Upper lobe of left lung (tissue), 6 donors: ENCODE results near the gene FCAMR. TPM values are rescaled to one million over a fixed set of nuclear protein-coding genes. Genes with fewer than 3 reads are reported as not detected.

Experiments used
- ATAC-seq, 2 donors: fragments of 200-7000 bp; cut with Tn5 transposase; one replicate each; pipeline ENCODE4 v1.9.1; 2022; ENCODE audit warnings: mild to moderate bottlenecking in 2 of 2, moderate library complexity in 2 of 2; ENCODE audit not compliant: low FRiP score in 2 of 2
- DNase-seq, 2 donors: peaks; one replicate each; pipeline ENCODE4 v3.0.0-alpha.2; 2019 to 2020
- H3K27ac ChIP-seq, 4 donors: fragments of 200-600 bp; sonication (generic); one replicate each; pipeline ENCODE4 v1.5.1; 2016 to 2019
- H3K27me3 ChIP-seq, 4 donors: fragments of 200-600 bp; sonication (generic); one replicate each; pipeline ENCODE4 v1.5.1; 2017 to 2019
- H3K36me3 ChIP-seq, 4 donors: fragments of 200-600 bp; sonication (generic); one replicate each; pipeline ENCODE4 v1.5.1; 2016 to 2019
- H3K4me1 ChIP-seq, 4 donors: fragments of 200-600 bp; sonication (generic); one replicate each; pipeline ENCODE4 v1.5.1; 2018 to 2019
- H3K4me3 ChIP-seq, 4 donors: fragments of 200-600 bp; sonication (generic); one replicate each; pipeline ENCODE4 v1.5.1; 2017 to 2019; ENCODE audit warnings: mild to moderate bottlenecking in 2 of 4, moderate library complexity in 1 of 4
- H3K9me3 ChIP-seq, 4 donors: fragments of 200-600 bp; sonication (generic); one replicate each; pipeline ENCODE4 v1.5.1; 2018 to 2019
- EP300 ChIP-seq, 4 donors: sonication (generic); formaldehyde crosslinking; IDR thresholded peaks; one replicate each; pipeline ENCODE4 v1.5.1; 2017; ENCODE audit warnings: antibody characterized with exemption in 4 of 4, control low read depth in 2 of 4
- POLR2A ChIP-seq, 4 donors: fragments of 450-650 bp; IDR thresholded peaks; one replicate each; pipeline ENCODE4 v1.5.1; 2016 to 2017; ENCODE audit warnings: antibody characterized with exemption in 4 of 4, mild to moderate bottlenecking in 2 of 4
- POLR2AphosphoS5 ChIP-seq, 2 donors: sonication (generic); formaldehyde crosslinking; IDR thresholded peaks; one replicate each; pipeline ENCODE4 v1.5.1; 2017; ENCODE audit warnings: antibody characterized with exemption in 2 of 2
- WGBS, 2 donors: methylation state at CpG; one replicate each; pipeline ENCODE4 v1.1.5; 2017 to 2018; 5-methylcytosine and 5-hydroxymethylcytosine counted together
- total RNA-seq, 6 donors: library from RNA; depleted of rRNA in 4 of 6; stranded (reverse); fragments of >200 nt in 4 of 6; gene quantifications; one replicate each; pipeline versions ENCODE4 v1.1.0 to v1.2.1, GENCODE V29; 2016 to 2021
- TF ChIP-seq, protein P1 (sequence below), 6 experiments: fragments of 450-650 bp in 4 of 6; fragments of 200-600 bp in 2 of 6; sonication (generic) in 2 of 6; IDR thresholded peaks; one replicate each; pipeline ENCODE4 v1.5.1; 2016 to 2019; ENCODE audit warnings: antibody characterized with exemption in 6 of 6
- donor health status: DM: no; HTN: no; CAD: no; lungs with moderate emphysema.
- donor health status: DM: no; HTN: yes; CAD: no; lungs with severe emphysema.

The FCAMR gene
- total RNA-seq, 6 donors from 2014 or later = 7.3 TPM; not detected in 5

- 18 to 49% methylated on average over 7 of the region's 7 CpGs for WGBS, 2 donors
Measured at GRCh38 chr1:206921772-206922265, 48.4 kb downstream of the FCAMR start, which contains the start of gene FCMR. Gene FCMR, minus strand, starts transcription at chr1:206921941. Its CDS starts 87 bp downstream, at chr1:206921854.

DNA sequence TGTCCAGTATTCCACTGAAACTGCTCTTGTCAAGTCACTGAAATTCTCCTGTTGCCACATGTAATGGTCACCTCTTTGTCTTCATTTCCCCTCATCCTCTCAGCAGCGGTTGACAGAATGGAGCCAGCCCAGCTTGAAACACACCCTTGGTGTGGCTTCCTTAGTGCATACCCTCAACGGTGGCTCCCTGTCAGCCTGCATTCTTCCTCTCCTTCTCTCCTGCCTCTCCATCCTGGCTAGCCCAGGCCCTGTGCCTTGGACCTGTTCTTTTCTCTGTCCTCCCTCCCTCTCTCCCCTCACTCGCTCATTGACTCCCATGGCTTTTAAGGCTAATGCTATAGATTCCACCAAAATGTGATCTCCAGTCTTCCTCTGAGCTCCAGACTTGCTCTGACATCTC is 52.2 kb downstream of the FCAMR start:
- Histone ChIP-seq H3K27ac (no peak overlapping the region), H3K27me3 (no peaks in the 10 kb centered on the region), H3K4me1 (peaks cover 5 to 21% (median 18%) of the 10 kb centered on the region in 4 donors), H3K9me3 (no peaks in the 10 kb centered on the region), H3K4me3 (no peak overlapping the region), H3K36me3 (no peaks in the 10 kb centered on the region)
- ATAC-seq = no peak
- DNase-seq = no peak
- TF ChIP-seq POLR2AphosphoS5 (IDR thresholded peaks at IDR 0.05) (no peak), POLR2A (IDR thresholded peaks at IDR 0.05) (no peak), EP300 (IDR thresholded peaks at IDR 0.05) (no peak)
- TF ChIP-seq, protein P1, sequence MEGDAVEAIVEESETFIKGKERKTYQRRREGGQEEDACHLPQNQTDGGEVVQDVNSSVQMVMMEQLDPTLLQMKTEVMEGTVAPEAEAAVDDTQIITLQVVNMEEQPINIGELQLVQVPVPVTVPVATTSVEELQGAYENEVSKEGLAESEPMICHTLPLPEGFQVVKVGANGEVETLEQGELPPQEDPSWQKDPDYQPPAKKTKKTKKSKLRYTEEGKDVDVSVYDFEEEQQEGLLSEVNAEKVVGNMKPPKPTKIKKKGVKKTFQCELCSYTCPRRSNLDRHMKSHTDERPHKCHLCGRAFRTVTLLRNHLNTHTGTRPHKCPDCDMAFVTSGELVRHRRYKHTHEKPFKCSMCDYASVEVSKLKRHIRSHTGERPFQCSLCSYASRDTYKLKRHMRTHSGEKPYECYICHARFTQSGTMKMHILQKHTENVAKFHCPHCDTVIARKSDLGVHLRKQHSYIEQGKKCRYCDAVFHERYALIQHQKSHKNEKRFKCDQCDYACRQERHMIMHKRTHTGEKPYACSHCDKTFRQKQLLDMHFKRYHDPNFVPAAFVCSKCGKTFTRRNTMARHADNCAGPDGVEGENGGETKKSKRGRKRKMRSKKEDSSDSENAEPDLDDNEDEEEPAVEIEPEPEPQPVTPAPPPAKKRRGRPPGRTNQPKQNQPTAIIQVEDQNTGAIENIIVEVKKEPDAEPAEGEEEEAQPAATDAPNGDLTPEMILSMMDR (IDR thresholded peaks at IDR 0.05) = no peak
- 64 to 68% methylated on average over 3 of the region's 3 CpGs for WGBS, 2 donors

More at GRCh38 chr1:206921772-206922265, 48.4 kb downstream of the FCAMR start, which contains the start of gene FCMR:
- peak within 1 kb of the TSS in 2 of 4 donors; percentile 27 to 35 for H3K4me3 ChIP-seq
- ATAC-seq (peak; percentile 24 to 51), DNase-seq (peak in 1 of 2 donors; percentile 72)
- no peaks in the 10 kb centered on the region for H3K36me3 ChIP-seq
- H3K27ac ChIP-seq = peak within 1 kb of the TSS; percentile 58 to 84 (median 77)
- H3K27me3 ChIP-seq = no peaks in the 10 kb centered on the region
- no peaks in the 10 kb centered on the region for H3K9me3 ChIP-seq
- peaks cover 5 to 29% (median 24%) of the 10 kb centered on the region in 4 donors for H3K4me1 ChIP-seq
- TF ChIP-seq, protein P1 (IDR thresholded peaks at IDR 0.05) = no peak
- TF ChIP-seq POLR2AphosphoS5 (IDR thresholded peaks at IDR 0.05) (peak; percentile 27 to 58), EP300 (IDR thresholded peaks at IDR 0.05) (peak in 2 of 4 donors; percentile 18 to 75), POLR2A (IDR thresholded peaks at IDR 0.05) (peak in 2 of 4 donors; percentile 35 to 53)

- H3K27ac ChIP-seq = no peak overlapping the region
- ATAC-seq (no peak), DNase-seq (no peak)
- no peaks in the 10 kb centered on the region for H3K27me3 ChIP-seq
- peaks cover 0 to 4% (median under 1%) of the 10 kb centered on the region in 4 donors for H3K4me1 ChIP-seq
- no peaks in the 10 kb centered on the region for H3K9me3 ChIP-seq
- no peaks in the 10 kb centered on the region for H3K36me3 ChIP-seq
- WGBS, 2 donors = 77 to 81% methylated on average over 8 of the region's 8 CpGs
- TF ChIP-seq, protein P1 (IDR thresholded peaks at IDR 0.05) = no peak
- TF ChIP-seq POLR2AphosphoS5 (IDR thresholded peaks at IDR 0.05) (no peak), EP300 (IDR thresholded peaks at IDR 0.05) (no peak), POLR2A (IDR thresholded peaks at IDR 0.05) (no peak)
- H3K4me3 ChIP-seq = no peak overlapping the region
Measured at GRCh38 chr1:206916000-206916709, 54.1 kb downstream of the FCAMR start.

DNA sequence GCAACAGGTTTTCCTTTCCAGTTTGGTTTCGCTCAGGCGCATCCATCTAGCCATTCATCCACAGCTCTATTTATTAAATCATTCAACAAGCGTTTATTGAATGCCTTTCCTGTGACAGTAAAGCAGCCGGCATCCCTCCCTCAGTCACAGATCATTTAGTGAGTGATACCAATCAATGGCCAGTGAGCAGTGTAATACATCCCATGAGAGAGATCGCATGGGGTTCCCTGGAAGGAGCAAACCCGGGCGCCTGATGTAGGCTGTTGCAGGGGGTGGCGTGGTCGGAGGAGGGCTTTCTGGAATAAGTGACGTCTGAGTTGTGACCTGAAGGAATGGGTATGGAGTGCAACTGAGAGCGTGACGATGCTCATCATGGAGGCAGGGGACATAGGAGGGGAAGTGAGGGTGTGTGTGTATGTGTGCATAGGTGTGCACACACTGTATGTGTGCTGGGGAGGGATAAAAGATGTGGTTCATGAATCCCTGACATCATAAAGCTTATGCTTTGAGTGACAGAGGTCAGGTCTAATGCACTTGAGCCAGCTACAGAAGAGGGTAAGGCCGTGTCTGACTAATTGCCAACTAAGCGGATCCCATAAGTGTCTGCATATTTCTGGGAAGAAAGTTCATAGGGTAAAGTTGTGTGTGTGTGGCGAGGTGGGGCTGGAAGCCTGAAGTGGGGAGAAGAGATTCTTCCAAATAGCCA is 55.1 kb downstream of the FCAMR start:
- 79% methylated on average over 15 of the region's 15 CpGs for WGBS, 2 donors
- Histone ChIP-seq H3K27me3 (no peaks in the 10 kb centered on the region), H3K4me3 (no peak overlapping the region), H3K4me1 (peaks cover 1 to 5% (median 5%) of the 10 kb centered on the region in 4 donors), H3K9me3 (no peaks in the 10 kb centered on the region), H3K36me3 (no peaks in the 10 kb centered on the region), H3K27ac (no peak overlapping the region)
- no peak for DNase-seq
- TF ChIP-seq EP300 (IDR thresholded peaks at IDR 0.05) (no peak), POLR2A (IDR thresholded peaks at IDR 0.05) (no peak), POLR2AphosphoS5 (IDR thresholded peaks at IDR 0.05) (no peak)
- TF ChIP-seq, protein P1 (IDR thresholded peaks at IDR 0.05) = no peak
- ATAC-seq = no peak
